Fibroblast of villous mesenchyme (primary cell): ENCODE data around the gene NFATC1. TPM values are rescaled to one million over a fixed set of nuclear protein-coding genes. Genes with fewer than 3 reads are reported as not detected.

ENCODE experiments used
- DNase-seq: peaks from one replicate; pipeline ENCODE4 v3.0.0-alpha.2; 2010; ENCODE audit warnings: low read depth
- H3K4me3 ChIP-seq: 2 replicates; pipeline ENCODE4 v1.5.1; 2011; ENCODE audit warnings: low read depth, mild to moderate bottlenecking, low read length
- CTCF ChIP-seq: IDR thresholded peaks from 2 replicates; pipeline ENCODE4 v1.5.1; 2012; ENCODE audit warnings: low read depth, mild to moderate bottlenecking, low read length; ENCODE audit not compliant: insufficient read depth
- total RNA-seq: library from RNA; depleted of rRNA; stranded (reverse); fragments of >200 nt; gene quantifications from 2 replicates; pipeline ENCODE4 v1.2.3, GENCODE V29; 2012

NFATC1 gene
- total RNA-seq, 1 donor = 0.43 TPM

- TF ChIP-seq CTCF = no peak
- no peak for DNase-seq
- no peak overlapping the region for H3K4me3 ChIP-seq
These were observed 58.3 kb downstream of the NFATC1 start for GRCh38 chr18:79453816-79454735.

- no peak overlapping the region for H3K4me3 ChIP-seq
- DNase-seq = no peak
- TF ChIP-seq CTCF = no peak
These were observed 59.5 kb downstream of the NFATC1 start for GRCh38 chr18:79455261-79455660.

- DNase-seq = no peak
- TF ChIP-seq CTCF = no peak
- no peak overlapping the region for H3K4me3 ChIP-seq
These were observed 60.6 kb downstream of the NFATC1 start for GRCh38 chr18:79456105-79456980.

GRCh38 chr18:79457239-79457638, 61.5 kb downstream of the NFATC1 start:
- no peak for DNase-seq
- no peak overlapping the region for H3K4me3 ChIP-seq
- TF ChIP-seq CTCF = no peak

GRCh38 chr18:79457652-79458051, 61.9 kb downstream of the NFATC1 start:
- peak; percentile 7 for TF ChIP-seq CTCF

GRCh38 chr18:79458131-79458838, 62.6 kb downstream of the NFATC1 start:
- TF ChIP-seq CTCF = no peak
- H3K4me3 ChIP-seq = peak overlapping the region; percentile 10
- peak; percentile 91 for DNase-seq

More at GRCh38 chr18:79457652-79458051, 61.9 kb downstream of the NFATC1 start:
- no peak for DNase-seq
- H3K4me3 ChIP-seq = no peak overlapping the region
